ENCODE results near the gene GAR1. TPM values are rescaled to one million over a fixed set of nuclear protein-coding genes. Genes with fewer than 3 reads are reported as not detected.

GAR1 gene
- total RNA-seq, 1 donor from 2014 or later: 23.1 TPM

- ChIA-PET CTCF (no interaction called here), POLR2A (no interaction called here)
- intact Hi-C loops (cut with micrococcal nuclease): no loop called here
- Mint-ChIP-seq H3K4me3 (no peak overlapping the region), H3K27ac (no peak overlapping the region), H3K36me3 (ENCODE audit: low read depth) (peaks cover 72% of the 10 kb centered on the region), H3K9me3 (no peaks in the 10 kb centered on the region), H3K4me1 (peaks cover 18% of the 10 kb centered on the region), H3K27me3 (no peaks in the 10 kb centered on the region)
- ATAC-seq (ENCODE audit: low read depth): no peak
- no peak for DNase-seq
- TF ChIP-seq, protein P1, sequence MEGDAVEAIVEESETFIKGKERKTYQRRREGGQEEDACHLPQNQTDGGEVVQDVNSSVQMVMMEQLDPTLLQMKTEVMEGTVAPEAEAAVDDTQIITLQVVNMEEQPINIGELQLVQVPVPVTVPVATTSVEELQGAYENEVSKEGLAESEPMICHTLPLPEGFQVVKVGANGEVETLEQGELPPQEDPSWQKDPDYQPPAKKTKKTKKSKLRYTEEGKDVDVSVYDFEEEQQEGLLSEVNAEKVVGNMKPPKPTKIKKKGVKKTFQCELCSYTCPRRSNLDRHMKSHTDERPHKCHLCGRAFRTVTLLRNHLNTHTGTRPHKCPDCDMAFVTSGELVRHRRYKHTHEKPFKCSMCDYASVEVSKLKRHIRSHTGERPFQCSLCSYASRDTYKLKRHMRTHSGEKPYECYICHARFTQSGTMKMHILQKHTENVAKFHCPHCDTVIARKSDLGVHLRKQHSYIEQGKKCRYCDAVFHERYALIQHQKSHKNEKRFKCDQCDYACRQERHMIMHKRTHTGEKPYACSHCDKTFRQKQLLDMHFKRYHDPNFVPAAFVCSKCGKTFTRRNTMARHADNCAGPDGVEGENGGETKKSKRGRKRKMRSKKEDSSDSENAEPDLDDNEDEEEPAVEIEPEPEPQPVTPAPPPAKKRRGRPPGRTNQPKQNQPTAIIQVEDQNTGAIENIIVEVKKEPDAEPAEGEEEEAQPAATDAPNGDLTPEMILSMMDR (IDR thresholded peaks at IDR 0.05): no peak
Measured at GRCh38 chr4:109820563-109820962, 5.0 kb downstream of the GAR1 start.

- intact Hi-C loops (cut with micrococcal nuclease): no loop called here
- DNase-seq: no peak
- ATAC-seq (ENCODE audit: low read depth): no peak
- ChIA-PET POLR2A (no interaction called here), CTCF (no interaction called here)
- TF ChIP-seq, protein P1 (IDR thresholded peaks at IDR 0.05): no peak
- H3K4me1 Mint-ChIP-seq: peaks cover 12% of the 10 kb centered on the region
- no peak overlapping the region for H3K4me3 Mint-ChIP-seq
- H3K27me3 Mint-ChIP-seq: no peaks in the 10 kb centered on the region
- no peak overlapping the region for H3K27ac Mint-ChIP-seq
- no peaks in the 10 kb centered on the region for H3K9me3 Mint-ChIP-seq
- H3K36me3 Mint-ChIP-seq (ENCODE audit: low read depth): peaks cover 69% of the 10 kb centered on the region
Measured at GRCh38 chr4:109821185-109821584, 5.6 kb downstream of the GAR1 start.

- TF ChIP-seq, protein P1 (IDR thresholded peaks at IDR 0.05): no peak
- POLR2A ChIA-PET: no interaction called here
- peaks cover 32% of the 10 kb centered on the region for H3K36me3 Mint-ChIP-seq (ENCODE audit: low read depth)
- H3K27me3 Mint-ChIP-seq: no peaks in the 10 kb centered on the region
- CTCF ChIA-PET: interaction anchor here (1.4 to 4.2 kb wide), 2 partner anchors 152 to 404 kb away, joined by 3 to 25 read pairs; no protein-coding TSS in a partner anchor
- no peak overlapping the region for H3K4me3 Mint-ChIP-seq
- intact Hi-C loops (cut with micrococcal nuclease): loop anchor here (1.0 to 5.0 kb wide), 2 partner anchors 151 to 404 kb away; no protein-coding TSS in a partner anchor
- DNase-seq (no peak), ATAC-seq (ENCODE audit: low read depth) (peak; percentile 45)
- H3K4me1 Mint-ChIP-seq: no peaks in the 10 kb centered on the region
- no peak overlapping the region for H3K27ac Mint-ChIP-seq
- H3K9me3 Mint-ChIP-seq: no peaks in the 10 kb centered on the region
Measured at GRCh38 chr4:109826719-109827118, 11.2 kb downstream of the GAR1 start.

- Mint-ChIP-seq H3K27me3 (no peaks in the 10 kb centered on the region), H3K4me1 (no peaks in the 10 kb centered on the region), H3K27ac (no peak within 1 kb of the TSS), H3K4me3 (no peak within 1 kb of the TSS), H3K9me3 (no peaks in the 10 kb centered on the region), H3K36me3 (ENCODE audit: low read depth) (peaks cover 25% of the 10 kb centered on the region)
- no peak for ATAC-seq (ENCODE audit: low read depth)
- TF ChIP-seq, protein P1 (IDR thresholded peaks at IDR 0.05): no peak
- CTCF ChIA-PET: interaction anchor here (4.2 kb wide), 1 partner anchor 405 kb away, joined by 25 read pairs; no protein-coding TSS in a partner anchor
- intact Hi-C loops (cut with micrococcal nuclease): loop anchor here (5.0 kb wide), 1 partner anchor 150 kb away; no protein-coding TSS in a partner anchor
- POLR2A ChIA-PET: no interaction called here
- no peak for DNase-seq
Measured at GRCh38 chr4:109827672-109828071, 12.1 kb downstream of the GAR1 start, which contains the start of gene RRH. Gene RRH (plus strand): TSS chr4:109827972. CDS start chr4:109828028, 56 bp downstream.

DNA sequence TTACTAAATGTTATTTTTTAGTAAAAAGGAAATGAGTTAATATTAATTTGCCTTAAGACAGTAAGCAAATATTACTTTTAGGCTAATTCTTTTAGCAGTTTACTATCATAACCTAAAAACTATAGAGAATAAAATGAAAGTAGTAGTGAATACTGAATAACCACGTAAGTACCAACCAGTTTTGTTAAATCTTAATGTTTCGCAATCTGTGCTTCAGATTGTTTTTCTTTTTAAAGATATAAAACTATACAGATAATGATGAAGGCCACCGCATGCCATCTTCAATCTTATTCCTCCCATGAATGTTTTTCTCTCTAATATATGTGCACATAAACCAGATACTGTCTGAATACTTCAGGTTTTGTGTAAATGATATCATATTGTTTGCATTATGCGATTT lies 18.2 kb downstream of the GAR1 start:
- H3K4me1 Mint-ChIP-seq: no peaks in the 10 kb centered on the region
- CTCF ChIA-PET: no interaction called here
- no peak overlapping the region for H3K4me3 Mint-ChIP-seq
- POLR2A ChIA-PET: no interaction called here
- ATAC-seq (ENCODE audit: low read depth) (no peak), DNase-seq (no peak)
- intact Hi-C loops (cut with micrococcal nuclease): no loop called here
- H3K27me3 Mint-ChIP-seq: no peaks in the 10 kb centered on the region
- no peaks in the 10 kb centered on the region for H3K9me3 Mint-ChIP-seq
- no peaks in the 10 kb centered on the region for H3K36me3 Mint-ChIP-seq (ENCODE audit: low read depth)
- TF ChIP-seq, protein P1 (IDR thresholded peaks at IDR 0.05): no peak
- H3K27ac Mint-ChIP-seq: no peak overlapping the region
